Gastrocnemius medialis (tissue), 4 donors: ENCODE data around the gene USH1C. TPM values are rescaled to one million over a fixed set of nuclear protein-coding genes. Genes with fewer than 3 reads are reported as not detected.

Experiments used
- ATAC-seq, 2 donors: fragments of 150-250 bp; one replicate each; pipeline ENCODE4 v1.9.1; 2016
- DNase-seq, 2 donors: peaks; one replicate each; pipeline ENCODE4 v3.0.0-alpha.2; 2019
- H3K27ac ChIP-seq, 4 donors: fragments of 200-600 bp; sonication (generic); 1 replicate in 1 of 4; 2 replicates in 3 of 4; pipeline ENCODE4 v1.5.1; 2016 to 2018; ENCODE audit warnings: mild to moderate bottlenecking in 2 of 4, moderate library complexity in 1 of 4
- H3K27me3 ChIP-seq, 3 donors: fragments of 200-600 bp; sonication (generic) in 2 of 3; 1 replicate in 1 of 3; 2 replicates in 2 of 3; pipeline versions ENCODE4 v1.5.1 to v1.6.0; 2016 to 2019; ENCODE audit warnings: mild to moderate bottlenecking in 1 of 3, moderate library complexity in 1 of 3
- H3K36me3 ChIP-seq, 2 donors: fragments of 200-600 bp; sonication (generic) in 1 of 2; one replicate each; pipeline ENCODE4 v1.5.1; 2017 to 2018
- H3K4me1 ChIP-seq, 2 donors: fragments of 200-600 bp; sonication (generic) in 1 of 2; one replicate each; pipeline ENCODE4 v1.5.1; 2016 to 2017; ENCODE audit warnings: mild to moderate bottlenecking in 2 of 2
- H3K4me3 ChIP-seq, 4 donors: fragments of 200-600 bp; sonication (generic) in 3 of 4; 1 replicate in 1 of 4; 2 replicates in 3 of 4; pipeline ENCODE4 v1.5.1; 2016 to 2019; ENCODE audit warnings: mild to moderate bottlenecking in 2 of 4
- H3K9me3 ChIP-seq, 3 donors: fragments of 200-600 bp; sonication (generic) in 2 of 3; 1 replicate in 1 of 3; 2 replicates in 2 of 3; pipeline ENCODE4 v1.5.1; 2016 to 2019
- CTCF ChIP-seq, 5 experiments: fragments of 450-650 bp in 3 of 5; fragments of 200-600 bp in 2 of 5; sonication (generic) in 2 of 5; IDR thresholded peaks in 4 of 5; conservative IDR thresholded peaks in 1 of 5; 1 replicate in 4 of 5; 2 replicates in 1 of 5; pipeline ENCODE4 v1.5.1; 2016 to 2019; ENCODE audit warnings: antibody characterized with exemption in 5 of 5, mild to moderate bottlenecking in 3 of 5, moderate library complexity in 3 of 5
- POLR2A ChIP-seq, 2 donors: fragments of 450-650 bp; IDR thresholded peaks; one replicate each; pipeline ENCODE4 v1.6.1; 2017; ENCODE audit warnings: antibody characterized with exemption in 2 of 2, mild to moderate bottlenecking in 2 of 2, moderate library complexity in 2 of 2
- in situ Hi-C, 4 donors: fragments of 200-750 bp; cut with MboI; loops; one replicate each; pipeline versions ENCODE4 v1.15.0 to v1.8.0; 2017; ENCODE audit warnings: low sequenced_read_pairs in 4 of 4
- intact Hi-C: fragments of 100-400 bp; cut with DNase I; formaldehyde crosslinking; loops from one replicate; pipeline ENCODE4 v1.15.1; 2023; ENCODE audit warnings: low total_unique reads
- total RNA-seq, 4 donors: library from RNA; depleted of rRNA; stranded (reverse); fragments of >200 nt; gene quantifications; one replicate each; pipeline versions ENCODE4 v1.1.0 to v1.2.3, GENCODE V29; 2016

Gene USH1C
- total RNA-seq, 4 donors from 2014 or later = 0.78 TPM; not detected in 3

GRCh38 chr11:17531636-17532113, 12.5 kb downstream of the USH1C start:
- Histone ChIP-seq H3K27ac (no peak overlapping the region), H3K4me1 (no peaks in the 10 kb centered on the region), H3K27me3 (peaks cover 0 to 2% (median 0%) of the 10 kb centered on the region in 3 donors), H3K36me3 (no peaks in the 10 kb centered on the region), H3K9me3 (no peaks in the 10 kb centered on the region), H3K4me3 (no peak overlapping the region)
- DNase-seq (no peak), ATAC-seq (no peak)
- TF ChIP-seq CTCF (IDR thresholded peaks at IDR 0.05 in 4 of 5, conservative IDR thresholded peaks at IDR 0.05 in 1 of 5) = no peak
- TF ChIP-seq POLR2A (IDR thresholded peaks at IDR 0.05) = no peak
- in situ Hi-C loops = no loop called here
- intact Hi-C loops = no loop called here

- H3K36me3 ChIP-seq = no peaks in the 10 kb centered on the region
- H3K4me3 ChIP-seq = no peak overlapping the region
- peaks cover 0 to 2% (median 0%) of the 10 kb centered on the region in 3 donors for H3K27me3 ChIP-seq
- in situ Hi-C loops (no loop called here), intact Hi-C loops (no loop called here)
- no peak for TF ChIP-seq CTCF (IDR thresholded peaks at IDR 0.05 in 4 of 5, conservative IDR thresholded peaks at IDR 0.05 in 1 of 5)
- TF ChIP-seq POLR2A (IDR thresholded peaks at IDR 0.05) = no peak
- DNase-seq (no peak), ATAC-seq (no peak)
- no peak overlapping the region for H3K27ac ChIP-seq
- H3K4me1 ChIP-seq = no peaks in the 10 kb centered on the region
- no peaks in the 10 kb centered on the region for H3K9me3 ChIP-seq
Measured at GRCh38 chr11:17531071-17531600, 13.1 kb downstream of the USH1C start.

- Histone ChIP-seq H3K36me3 (no peaks in the 10 kb centered on the region), H3K4me1 (no peaks in the 10 kb centered on the region), H3K27me3 (peaks cover 0 to 2% (median 0%) of the 10 kb centered on the region in 3 donors), H3K4me3 (no peak overlapping the region), H3K27ac (no peak overlapping the region), H3K9me3 (no peaks in the 10 kb centered on the region)
- DNase-seq (no peak), ATAC-seq (no peak)
- intact Hi-C loops = no loop called here
- TF ChIP-seq POLR2A (IDR thresholded peaks at IDR 0.05) = no peak
- in situ Hi-C loops = loop anchor here in 1 of 4 donors (10.0 kb wide), 1 partner anchor 295 kb away; no protein-coding TSS in a partner anchor
Measured at GRCh38 chr11:17529844-17530185, 14.4 kb downstream of the USH1C start.

GRCh38 chr11:17528906-17529843, 15.0 kb downstream of the USH1C start:
- no peaks in the 10 kb centered on the region for H3K36me3 ChIP-seq
- H3K4me1 ChIP-seq = no peaks in the 10 kb centered on the region
- no peaks in the 10 kb centered on the region for H3K9me3 ChIP-seq
- in situ Hi-C loops (loop anchor here in 1 of 4 donors (10.0 kb wide), 1 partner anchor 294 kb away; no protein-coding TSS in a partner anchor), intact Hi-C loops (no loop called here)
- H3K27ac ChIP-seq = no peak overlapping the region
- no peak for DNase-seq
- TF ChIP-seq CTCF (IDR thresholded peaks at IDR 0.05 in 4 of 5, conservative IDR thresholded peaks at IDR 0.05 in 1 of 5) (no peak), POLR2A (IDR thresholded peaks at IDR 0.05) (no peak)
- H3K4me3 ChIP-seq = no peak overlapping the region
- H3K27me3 ChIP-seq = peaks cover 0 to 2% (median 0%) of the 10 kb centered on the region in 3 donors
- no peak for ATAC-seq

GRCh38 chr11:17528181-17528691, 16.0 kb downstream of the USH1C start:
- H3K4me1 ChIP-seq = no peaks in the 10 kb centered on the region
- H3K27me3 ChIP-seq = peaks cover 0 to 2% (median 0%) of the 10 kb centered on the region in 3 donors
- H3K27ac ChIP-seq = no peak overlapping the region
- intact Hi-C loops = no loop called here
- TF ChIP-seq POLR2A (IDR thresholded peaks at IDR 0.05) = no peak
- peak in 4 of 5 experiments; percentile 56 to 72 (median 68) for TF ChIP-seq CTCF (IDR thresholded peaks at IDR 0.05 in 4 of 5, conservative IDR thresholded peaks at IDR 0.05 in 1 of 5)
- H3K4me3 ChIP-seq = no peak overlapping the region
- no peaks in the 10 kb centered on the region for H3K36me3 ChIP-seq
- peak in 1 of 2 donors; percentile 79 for ATAC-seq
- in situ Hi-C loops = loop anchor here in 1 of 4 donors (10.0 kb wide), 1 partner anchor 293 kb away; no protein-coding TSS in a partner anchor
- no peak for DNase-seq
- H3K9me3 ChIP-seq = no peaks in the 10 kb centered on the region
